RPMI8226 (cell line): ENCODE measurements around the gene USH1G.
"Not testable (repeated sequence)": the region's sequence is repeated elsewhere in the genome, so short reads cannot be mapped to it uniquely, and the experiment has no call there.

Experiments
- DNase-seq: peaks from one replicate; pipeline ENCODE4 v3.0.0-alpha.2; 2015

USH1G gene

DNA sequence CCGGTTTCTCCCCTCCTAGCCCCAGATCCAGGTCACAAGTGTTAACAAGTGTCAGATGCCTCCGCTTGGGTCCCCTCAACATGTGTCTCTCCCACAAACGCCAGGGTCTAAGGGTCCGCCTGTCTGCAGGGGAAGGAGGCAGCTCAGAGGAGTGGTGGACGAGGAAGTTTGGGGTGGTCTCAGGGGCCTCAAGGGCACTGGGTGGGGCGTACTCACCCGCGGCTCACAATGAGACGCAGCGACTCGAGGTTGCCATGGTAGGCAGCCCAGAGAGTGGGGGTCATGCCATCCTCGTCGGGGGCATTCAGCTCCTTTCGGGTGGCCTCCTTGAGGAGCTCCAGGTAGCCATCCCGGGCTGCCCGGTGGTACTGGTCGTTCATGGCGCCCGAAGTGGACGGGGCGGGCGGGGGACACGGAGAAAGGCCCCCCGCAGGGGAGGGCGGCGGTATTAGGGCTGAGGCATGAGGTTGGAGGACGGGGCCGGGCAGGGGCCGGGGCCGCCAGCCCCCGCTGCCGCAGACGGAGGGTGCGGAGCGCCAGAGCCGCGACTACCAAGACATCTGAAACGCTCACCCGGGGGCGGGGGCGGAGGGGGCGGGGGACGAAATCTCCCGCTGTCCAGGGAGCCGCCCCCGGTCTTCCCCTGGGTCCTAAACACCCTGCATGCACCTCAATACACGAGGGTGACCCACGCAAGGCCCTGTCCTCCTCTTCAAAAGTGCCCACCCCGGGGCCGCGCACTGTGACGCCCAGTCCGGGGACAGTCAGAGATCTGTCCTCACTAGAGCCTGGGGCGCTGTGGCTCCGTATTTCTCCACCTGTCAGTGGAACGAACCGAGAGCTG is at the start of gene USH1G:
Gene USH1G (minus strand): TSS at position 562 of the 844 bp plus-strand sequence. CDS start 182 bp downstream, at position 380.
- no peak for DNase-seq

DNA sequence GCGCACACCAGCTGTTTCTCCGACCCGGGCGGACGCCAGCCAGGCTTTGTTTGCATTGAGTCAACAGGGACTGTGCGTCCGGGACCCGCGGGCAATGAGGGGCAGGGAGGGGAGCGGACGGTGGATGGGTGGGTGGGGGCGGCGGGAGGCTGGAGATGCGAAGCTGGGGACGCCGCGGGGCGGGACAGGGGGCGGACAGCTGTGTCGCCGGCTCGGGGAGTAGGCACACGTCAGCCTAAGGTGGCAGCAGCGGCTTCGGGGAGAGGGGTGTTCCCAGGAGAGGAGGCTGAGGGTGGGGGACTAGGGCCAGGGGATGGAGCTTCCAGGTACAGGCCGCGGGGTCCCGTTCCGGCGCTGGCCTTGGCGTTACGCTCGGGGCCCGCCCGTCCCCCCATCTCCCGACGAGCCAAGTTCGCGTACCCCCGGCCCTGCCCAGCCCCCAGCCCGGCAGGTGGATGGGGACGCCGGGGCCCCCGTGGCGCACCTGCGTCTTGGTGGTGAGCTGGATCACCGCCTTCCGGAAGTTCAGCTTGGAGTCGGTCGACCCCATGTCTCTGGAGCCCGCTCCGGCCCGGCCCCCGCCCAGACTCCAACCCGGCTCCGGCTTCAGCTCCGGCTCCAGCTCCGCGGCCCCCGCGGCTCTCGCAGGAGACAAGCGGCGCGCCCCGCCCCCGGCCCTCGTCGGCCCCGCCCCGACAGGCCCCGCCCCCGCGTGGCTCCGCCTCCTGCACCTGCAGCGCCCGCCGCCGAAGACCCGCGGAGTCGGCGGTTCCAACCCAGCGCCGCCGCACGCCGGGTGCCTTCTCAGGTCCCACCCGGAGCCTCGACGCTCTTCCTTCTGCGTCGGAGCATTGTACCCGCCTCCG is 49.3 kb upstream of the USH1G start, which contains the start of gene HID1:
Gene HID1 (minus strand): TSS at position 653 of the 866 bp plus-strand sequence. CDS start 103 bp downstream, at position 550.
- DNase-seq: peak; percentile 86

DNA sequence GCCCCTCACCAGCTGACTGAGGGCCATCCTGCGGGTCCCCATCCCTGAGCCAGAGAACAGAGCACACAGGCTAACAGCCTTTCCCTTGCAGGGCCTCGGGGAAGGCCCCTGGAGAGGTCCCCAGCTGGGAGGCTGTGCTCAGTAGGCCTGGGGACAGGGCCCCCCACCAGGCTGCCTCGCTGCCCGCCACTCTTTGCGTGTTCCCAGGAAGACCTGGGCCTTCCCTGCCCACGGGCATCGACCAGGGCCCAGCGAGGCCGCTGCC is 48.7 kb upstream of the USH1G start:
- peak; percentile 20 for DNase-seq

DNA sequence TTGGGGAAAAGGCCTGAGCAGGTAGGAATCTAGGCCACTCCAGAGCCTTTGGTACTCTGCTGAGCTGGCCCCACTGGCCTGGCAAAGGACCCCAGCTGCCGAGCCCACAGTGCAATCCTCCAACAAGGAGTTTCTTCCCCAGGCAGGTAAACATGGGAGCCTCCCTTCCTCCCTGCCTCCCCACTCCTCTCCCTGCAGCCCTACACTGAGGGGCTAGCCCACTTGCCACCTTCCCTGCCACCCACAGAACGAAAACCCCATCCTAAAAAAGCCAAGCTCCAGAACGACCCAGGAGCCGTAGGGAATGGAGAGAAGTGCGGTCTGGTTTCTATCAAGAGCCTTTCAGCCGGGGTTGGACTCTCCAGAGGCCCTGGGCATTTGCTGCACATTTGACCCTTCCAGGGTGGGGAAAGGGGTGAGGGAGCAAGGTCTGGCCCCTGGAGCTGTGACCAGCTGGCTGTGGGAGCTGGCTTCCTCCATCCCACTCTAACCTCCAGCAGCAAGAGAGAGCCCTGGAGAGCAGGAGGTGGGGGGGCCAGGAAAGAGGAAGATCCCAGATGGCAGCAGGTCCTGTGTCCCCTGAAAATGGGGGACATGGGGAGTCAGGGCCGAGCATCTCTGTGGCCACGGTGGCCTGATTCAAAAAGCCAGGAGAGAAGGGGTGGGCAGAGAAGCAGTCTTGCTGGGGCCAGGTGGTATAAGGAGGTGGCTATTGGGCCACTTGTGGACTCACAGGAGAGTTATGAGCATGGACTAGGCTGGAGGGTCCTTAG is 48.2 kb upstream of the USH1G start:
- no peak for DNase-seq

DNA sequence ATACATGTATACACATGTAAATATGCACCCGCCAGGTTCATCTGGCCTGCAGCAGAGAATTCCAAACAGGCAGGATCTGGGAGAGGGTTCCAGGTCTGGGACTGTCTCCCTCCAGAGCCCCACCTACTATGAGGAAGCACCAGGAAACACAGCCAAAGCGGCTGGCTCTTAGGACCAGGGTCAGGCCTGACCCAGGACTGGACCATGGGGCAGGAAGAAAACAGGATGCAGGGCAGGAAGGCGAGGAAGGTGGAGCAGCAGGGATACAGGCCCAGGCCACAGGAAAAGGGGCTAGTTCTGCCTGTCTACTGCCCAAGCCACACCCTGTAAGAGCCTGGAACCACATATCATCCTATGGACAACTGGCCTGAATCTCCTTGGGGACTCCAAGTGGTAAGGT is 47.3 kb upstream of the USH1G start:
- DNase-seq: no peak

DNA sequence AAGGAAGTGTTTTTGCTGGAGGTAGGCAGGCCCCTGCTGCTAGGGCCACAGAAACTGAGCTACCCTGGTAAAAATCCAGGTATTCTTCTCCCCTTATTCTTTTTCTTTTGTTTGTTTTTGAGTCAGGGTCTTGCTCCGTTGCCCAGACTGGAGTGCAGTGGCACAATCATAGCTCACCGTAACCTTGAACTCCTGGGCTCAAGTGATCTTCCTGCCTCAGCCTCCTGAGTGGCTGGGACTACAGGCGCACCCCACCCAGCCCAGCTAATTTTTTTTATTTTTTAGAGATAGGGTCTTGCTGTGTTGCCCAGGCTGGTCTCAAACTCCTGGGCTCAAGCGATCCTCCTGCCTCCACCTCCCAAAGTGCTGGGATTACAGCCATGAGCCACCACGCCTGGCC is 46.4 kb upstream of the USH1G start:
- not testable (repeated sequence) for DNase-seq

DNA sequence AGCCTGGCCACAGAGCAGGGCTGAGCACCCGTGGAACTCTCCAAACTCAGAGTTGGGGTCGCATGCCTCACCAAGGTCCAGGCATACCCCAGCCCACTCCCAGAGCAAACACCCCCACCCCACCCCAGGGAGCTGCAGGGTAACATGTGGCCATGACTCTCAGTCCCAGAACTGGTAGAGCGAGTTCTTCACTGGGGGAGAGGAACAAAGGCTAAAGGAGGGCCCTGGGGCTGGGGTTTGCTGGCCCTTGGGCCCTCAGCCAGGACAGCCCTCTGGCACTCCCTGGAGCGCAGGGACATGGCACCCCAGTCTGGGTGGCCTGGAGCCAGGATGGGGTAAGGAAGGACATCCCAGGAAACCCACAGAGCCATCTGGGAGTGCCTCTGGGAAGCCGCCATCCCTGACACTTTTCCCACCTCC is 45.3 kb upstream of the USH1G start:
- no peak for DNase-seq

DNA sequence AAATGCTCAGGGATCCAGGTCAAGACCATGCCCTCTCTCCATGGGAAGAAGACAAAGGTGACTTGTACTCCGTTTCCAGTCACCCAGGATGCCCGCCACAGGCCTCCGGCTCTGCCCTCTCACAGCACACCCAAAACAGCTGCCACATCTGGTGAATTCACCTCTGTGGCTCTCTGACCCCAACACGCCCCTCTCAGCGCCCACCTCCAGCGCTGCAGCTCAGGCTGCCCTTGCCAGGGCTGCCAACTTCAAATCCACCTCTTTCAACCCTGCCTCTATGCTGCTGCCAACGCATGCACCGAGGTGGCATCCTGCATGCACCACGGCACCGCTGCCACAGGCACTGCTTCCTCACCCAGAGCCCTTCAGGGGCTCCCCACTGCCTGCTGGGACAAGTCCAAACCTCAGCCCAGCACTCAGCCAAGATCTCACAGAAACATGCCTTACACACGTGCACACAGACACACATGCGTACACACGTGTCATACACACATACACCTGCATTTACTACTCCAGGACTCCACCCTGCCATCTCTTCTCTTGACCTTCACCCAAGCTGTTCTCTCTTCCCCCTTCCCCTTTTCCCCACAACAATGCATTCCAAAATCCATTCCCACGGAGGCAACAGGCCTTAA is 42.0 kb upstream of the USH1G start:
- DNase-seq: no peak

DNA sequence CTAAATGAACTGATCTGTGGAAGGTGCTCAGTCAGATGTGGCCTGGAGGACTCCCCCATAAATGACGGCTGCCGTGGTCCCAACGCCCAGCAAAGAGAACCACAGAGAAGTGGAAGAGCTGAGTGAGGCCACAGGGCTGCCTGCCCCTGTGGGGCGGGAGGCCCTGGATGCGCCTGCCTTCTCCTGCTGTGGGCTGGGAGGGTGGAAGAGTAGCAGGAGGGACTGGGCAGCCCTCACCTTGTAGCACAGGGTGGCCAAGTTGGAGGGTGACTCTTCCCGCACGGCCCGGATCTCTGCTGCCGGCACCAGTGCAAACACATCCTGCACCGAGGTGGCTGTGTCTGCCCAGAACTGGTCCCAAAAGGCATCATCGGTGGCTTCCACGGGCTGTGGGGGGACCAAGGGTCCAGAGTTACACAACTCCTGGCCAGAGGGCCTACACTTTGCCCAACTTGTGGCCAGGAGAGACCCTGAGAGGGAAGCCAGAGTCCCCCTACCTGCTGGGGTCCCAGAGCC is 41.2 kb upstream of the USH1G start:
- DNase-seq: no peak

DNA sequence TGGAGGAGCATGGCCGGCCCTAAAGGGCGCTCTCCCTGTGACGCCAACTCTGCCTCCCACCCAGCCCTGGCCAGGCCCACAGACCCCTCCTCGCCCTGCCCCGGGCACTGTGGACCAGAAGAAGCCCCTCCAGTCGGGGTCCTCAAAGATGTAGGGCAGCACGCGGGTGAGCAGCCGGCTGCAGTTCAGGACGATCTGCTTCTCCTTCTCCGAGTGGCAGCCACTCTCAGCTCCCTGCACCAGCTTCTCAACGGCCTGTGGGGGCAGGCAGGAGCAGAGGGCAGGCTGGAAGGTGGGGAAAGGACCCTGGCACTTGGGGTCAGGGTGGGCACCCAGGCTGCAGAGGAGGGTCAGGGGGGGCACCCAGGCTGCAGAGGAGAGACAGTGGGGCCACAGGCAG is 40.6 kb upstream of the USH1G start:
- no peak for DNase-seq

DNA sequence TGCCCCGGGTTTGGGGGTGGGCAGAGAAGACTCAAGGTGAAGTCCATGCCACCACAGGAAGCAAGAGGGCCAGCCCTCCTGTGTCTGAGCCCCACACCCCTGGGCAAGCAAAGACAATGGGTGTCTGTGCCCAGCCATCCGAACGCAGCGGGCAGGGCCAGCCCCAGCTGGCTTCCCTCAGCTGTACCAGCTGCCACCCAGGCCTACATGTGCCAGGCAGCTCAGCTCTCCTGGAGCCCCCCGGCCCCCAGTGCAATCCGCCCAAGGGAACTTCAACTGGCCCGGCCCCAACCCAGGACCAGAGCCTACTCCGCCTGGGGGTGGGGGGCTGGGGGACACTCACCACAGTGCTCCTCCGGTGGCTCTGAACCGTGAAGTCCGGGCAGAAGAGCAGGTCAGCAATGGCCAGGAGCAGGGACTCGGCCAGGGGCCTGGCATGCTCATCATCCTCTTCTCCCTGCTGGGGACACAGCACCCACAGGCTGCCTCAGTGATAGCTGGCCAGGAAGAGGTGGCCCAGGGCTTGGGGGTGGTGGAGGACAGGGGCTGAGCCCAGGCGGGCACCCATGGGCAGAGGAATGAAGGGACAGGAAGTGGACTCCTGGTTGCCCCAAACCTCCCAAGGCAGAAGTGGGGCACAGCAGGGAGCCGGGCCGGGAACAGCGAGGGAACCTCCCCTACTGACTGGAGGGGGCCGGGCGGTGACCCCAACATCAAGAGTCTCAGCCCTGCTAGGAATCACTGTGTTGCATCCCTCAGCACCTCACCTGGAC is 39.8 kb upstream of the USH1G start:
- no peak for DNase-seq

DNA sequence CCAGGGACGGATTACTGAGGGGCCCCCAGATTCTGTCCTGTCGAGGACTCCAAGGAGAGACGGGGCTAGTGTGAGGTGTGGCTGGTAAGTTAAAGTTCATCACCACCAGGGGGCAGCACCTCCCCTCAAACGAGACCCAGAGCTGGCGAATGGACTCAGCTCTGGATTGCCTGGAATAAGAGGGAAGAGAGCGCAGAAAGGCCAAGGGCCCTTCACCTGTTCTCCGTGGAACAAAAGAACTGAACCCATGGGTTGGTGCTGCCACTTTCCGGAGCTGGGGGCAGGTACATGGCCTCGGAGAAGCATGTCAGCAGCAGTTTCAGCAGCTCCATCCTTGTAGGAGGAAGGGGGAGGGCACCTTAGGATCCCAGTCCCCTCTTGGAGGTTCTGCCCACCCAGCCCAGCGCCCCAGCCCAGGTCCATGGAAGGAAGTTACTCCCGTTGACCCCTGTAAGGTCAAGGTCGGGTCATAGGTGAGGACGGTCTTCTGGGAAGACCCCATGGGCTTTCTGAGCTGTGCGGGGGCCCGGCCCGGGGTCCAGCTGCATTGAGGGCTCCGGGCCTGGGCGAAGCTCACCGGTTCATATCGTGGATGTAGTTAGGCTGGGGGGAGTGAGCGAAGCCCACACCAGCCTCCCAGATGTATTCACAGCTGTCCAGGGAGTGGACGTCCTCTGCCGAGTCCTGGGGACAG is 38.7 kb upstream of the USH1G start:
- peak; percentile 83 for DNase-seq

DNA sequence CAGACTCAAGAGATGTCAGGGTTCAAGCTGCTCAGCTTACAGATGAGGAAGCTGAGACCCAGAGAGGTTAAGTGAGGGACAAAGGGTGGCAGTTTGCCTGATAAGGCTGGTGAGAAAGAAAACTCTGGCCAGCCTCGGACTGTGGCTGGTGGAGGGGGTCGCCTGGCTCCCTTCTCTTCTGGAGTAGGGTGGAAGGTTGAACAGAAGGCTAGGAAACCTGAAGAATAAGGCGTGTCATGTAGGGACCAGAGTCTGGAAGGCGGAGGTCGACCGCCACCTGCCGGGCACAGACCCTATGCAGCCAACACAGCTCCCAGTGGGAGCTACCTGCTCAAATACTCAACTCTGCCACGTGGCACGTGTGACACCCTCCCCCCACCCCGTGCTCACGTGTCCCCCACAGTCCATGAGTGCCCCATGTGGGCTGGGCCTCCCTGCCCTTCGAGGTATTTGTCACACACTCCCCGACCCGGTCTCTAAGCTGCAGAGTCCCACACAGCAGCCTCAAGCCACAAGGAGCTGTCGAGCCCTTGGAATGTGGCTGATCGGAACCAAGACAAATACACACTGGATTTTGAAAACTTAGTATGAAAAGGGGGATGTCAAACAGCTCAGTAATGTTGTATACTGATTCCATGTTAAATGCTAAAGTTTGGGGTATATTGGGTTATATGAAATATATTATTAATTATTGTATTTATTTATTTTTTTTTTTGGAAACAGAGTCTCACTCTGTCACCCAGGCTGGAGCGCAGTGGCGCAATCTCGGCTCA is 37.7 kb upstream of the USH1G start:
- DNase-seq: peak; percentile 49

DNA sequence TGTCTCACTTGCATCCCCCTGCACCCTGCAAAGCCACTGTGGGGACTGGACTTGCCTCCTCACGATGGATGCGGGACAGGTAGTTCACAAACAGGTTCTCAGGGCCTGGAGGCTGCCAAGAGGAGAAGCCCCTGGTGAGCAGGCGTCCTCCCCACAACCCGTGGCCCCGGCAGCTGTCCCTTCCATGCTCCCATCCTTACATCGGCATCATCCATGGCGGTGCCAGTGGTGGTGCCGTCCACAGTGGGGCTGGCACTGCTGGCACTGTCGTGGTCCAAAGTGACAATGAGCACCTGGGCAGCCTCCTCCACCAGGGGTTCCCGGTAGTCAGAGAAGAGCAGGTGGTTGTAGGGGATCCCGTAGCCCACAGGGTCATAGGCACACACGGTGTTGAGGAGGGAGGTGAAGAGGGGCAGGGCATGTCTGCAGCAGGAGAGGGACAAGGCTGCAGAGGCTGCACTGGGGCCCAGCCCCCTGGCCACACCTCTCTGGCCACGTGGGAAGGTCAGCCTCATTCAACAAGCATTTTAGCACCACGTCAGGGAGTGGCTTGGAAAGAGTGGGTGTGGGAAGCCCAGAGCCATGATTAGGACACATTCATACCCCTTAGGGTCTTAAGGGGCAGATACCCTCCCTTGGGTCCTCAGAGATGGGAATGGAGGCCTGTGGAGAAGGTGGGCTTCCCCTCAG is 36.9 kb upstream of the USH1G start:
- DNase-seq: no peak

DNA sequence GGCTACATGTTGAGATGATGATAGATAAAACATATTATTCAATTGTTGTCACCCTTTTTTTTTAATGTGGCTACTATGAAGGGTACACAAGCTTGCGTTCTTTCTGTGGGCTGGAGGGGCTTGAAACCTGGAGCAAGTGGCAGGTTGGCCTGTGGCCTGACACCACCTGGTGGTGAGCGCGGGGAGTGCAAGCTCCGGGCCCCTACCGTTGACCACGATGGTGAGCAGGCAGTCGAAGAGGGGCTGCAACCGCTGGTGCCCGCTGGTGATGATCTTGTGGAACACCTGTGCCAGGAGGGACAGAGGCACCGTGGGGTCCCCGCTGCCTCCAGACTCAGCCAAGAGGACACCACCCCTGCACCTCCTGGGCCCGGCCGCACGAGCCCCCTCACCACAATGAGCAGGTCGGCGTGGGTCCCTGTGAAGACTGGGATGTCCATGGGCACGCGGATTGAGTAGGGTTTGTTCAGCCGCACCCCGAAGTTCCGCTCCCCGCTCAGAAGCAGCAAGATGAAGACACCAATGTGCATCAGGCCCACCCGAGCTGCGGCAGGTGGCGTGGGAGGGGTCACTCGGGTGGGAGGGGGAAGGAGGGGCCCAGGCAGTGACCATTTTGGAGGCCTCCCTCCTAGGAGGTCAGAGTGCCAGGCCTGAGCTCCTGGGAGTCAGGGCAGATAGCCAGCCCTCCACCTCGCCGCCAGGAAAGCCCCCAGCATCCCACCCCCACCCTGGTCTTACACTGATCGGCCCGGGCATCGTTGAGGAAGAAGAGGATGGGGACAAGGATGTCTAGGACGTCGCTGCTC is 35.1 kb upstream of the USH1G start:
- peak; percentile 75 for DNase-seq

DNA sequence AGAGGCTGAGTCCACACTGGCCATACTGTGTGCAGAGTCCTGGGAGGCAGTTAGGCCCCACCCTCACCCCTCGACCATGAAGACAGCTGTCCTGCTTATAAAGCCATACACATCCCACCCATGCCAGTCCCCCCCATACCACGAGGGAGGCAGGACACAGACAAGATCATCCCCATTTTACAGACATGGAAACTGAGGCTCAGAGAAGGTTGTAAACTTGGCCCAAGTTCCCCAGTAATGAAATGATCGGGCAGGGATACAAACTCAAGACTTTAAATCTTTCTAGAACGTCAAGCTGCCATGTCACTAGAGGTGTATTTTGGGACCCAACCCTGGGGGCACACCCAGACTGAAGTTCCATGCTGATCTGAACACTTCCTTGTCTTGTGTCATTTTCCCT is 33.0 kb upstream of the USH1G start:
- no peak for DNase-seq

DNA sequence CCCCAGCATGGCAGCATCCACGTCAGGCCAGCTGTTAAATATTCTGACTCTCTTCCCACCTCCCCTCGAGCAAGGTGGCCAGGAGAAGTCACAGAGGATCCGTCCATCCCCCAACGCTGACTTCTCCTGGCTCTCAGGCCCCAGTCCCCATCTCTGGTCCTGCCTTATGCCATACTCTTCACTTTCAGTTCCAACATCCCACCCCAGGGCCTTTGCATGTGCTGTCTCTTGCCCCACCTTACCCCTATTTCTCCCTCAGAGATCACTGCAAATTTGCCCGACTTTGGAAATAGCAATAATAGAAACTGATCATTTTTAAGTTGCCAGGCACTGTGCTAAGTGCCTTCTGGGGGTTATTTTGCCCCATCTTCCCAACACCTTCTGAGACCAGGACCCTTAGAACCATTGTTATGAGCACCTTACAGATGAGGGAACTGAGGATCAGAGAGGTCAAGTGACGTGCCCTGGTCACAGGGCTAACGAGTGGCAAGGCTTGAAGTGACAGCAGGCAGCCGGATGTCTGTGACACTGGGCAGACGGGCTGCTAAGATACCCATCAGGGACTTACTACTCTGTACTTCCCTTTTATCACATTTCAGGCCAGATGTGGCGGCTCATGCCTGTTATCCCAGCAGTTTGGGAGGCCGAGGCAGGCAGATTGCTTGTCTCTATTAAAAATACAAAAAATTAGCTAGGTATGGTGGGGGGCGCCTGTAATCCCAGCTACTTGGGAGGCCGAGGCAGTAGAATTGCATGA is 31.8 kb upstream of the USH1G start:
- DNase-seq: no peak

DNA sequence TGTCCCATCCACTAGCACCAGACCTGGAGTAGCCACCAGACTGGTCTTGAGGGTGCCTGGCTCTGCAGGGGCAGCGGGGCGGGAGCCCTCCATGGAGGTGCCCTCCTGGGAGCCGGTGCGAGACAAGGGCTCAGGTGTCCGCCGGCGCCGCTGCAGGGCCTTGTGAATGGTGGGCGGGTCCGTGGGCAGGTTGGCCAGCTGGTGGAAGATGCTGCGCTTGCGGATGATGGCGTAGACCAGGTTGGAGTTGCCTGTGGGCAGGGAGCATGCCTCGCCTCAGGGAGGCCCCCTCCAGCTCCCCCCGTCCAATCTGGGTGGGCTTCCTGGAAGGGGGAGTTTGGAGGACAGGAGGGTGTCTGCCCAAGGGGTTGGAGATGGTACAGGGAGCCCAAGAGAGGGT is 31.1 kb upstream of the USH1G start:
- no peak for DNase-seq
